ENCODE measurements around the gene ATP5F1D. TPM values are rescaled to one million over a fixed set of nuclear protein-coding genes. Genes with fewer than 3 reads are reported as not detected.

The ATP5F1D gene
- total and polyA plus RNA-seq, 2 donors (not counting 3 experiments of a cell fraction or from before 2014, with no cell fraction given): 167 to 192 TPM

DNA sequence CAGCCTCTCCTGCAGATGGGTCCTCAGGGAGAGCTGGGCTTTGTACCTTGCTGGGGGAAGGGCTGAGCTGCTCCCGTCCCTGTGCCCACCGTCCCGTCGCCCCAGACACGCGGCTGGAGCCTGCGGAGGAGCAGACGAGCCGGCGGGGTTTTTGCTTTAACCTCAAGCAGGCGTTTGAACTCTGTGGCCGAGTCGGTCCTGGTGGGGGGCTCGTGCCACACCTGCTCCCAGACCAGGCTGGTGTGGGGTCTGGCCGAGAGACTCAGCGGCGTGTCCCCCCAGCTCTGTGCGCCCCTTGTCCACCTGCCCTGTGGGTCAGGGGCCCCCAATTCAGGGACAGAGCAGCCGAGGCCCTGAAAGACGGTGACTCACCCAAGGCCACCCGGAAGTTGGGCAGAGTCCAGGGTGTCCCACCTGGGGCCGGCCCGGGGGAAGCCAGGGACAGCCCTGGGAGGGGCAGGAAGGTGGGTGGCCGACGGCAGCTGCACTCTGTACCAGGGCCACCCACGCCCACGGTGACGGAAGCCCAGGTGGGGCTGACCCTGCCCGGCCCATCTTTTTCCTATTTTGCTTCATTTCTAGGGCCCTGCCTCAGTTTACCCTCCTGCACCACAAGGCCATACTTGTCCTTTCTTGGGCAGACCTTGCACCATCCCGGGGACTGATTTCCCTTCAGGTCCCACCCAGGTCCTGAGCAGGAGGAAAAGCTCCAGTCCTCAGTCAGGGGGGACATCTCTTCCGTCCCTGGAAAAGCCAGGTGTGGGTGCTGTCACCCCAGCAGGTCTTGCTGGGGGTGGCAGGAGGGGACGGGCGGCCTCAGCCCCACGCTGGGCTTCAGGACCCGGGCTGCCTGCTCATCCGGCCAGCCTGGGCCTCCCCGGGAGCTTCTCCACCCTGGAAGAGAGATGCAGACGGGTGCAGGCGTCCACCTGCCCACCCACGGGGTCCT, 49.4 kb downstream of the ATP5F1D start:
- POLR2A ChIA-PET: no interaction called here
- TF ChIP-seq FOS (IDR thresholded peaks at IDR 0.05; ENCODE audit: borderline replicate concordance, insufficient read depth, low read length) (no peak), MYC (IDR thresholded peaks at IDR 0.05; ENCODE audit: low read depth, low read length) (no peak), EZH2 (IDR thresholded peaks at IDR 0.05; ENCODE audit: borderline replicate concordance, low read depth, low read length, severe bottlenecking) (no peak), POLR2A (IDR thresholded peaks at IDR 0.05; ENCODE audit: low read depth, low read length) (no peak), GATA2 (IDR thresholded peaks at IDR 0.05; ENCODE audit: insufficient read depth, insufficient read length, low read depth, low read length) (no peak), POLR2AphosphoS5 (IDR thresholded peaks at IDR 0.05; ENCODE audit: insufficient read depth, low read depth, low read length) (no peak)
- TF ChIP-seq, protein P1, sequence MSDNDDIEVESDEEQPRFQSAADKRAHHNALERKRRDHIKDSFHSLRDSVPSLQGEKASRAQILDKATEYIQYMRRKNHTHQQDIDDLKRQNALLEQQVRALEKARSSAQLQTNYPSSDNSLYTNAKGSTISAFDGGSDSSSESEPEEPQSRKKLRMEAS (IDR thresholded peaks at IDR 0.05; ENCODE audit: insufficient read depth, insufficient read length): no peak
- Histone ChIP-seq H3K27me3 (ENCODE audit: control insufficient read depth in 2 of 2, insufficient read depth in 2 of 2, low read length in 2 of 2) (peaks cover 5 to 8% of the 10 kb centered on the region in 2 experiments), H3K4me2 (ENCODE audit: insufficient read depth, low read length) (no peak overlapping the region), H3K36me3 (ENCODE audit: control insufficient read depth in 2 of 2, extremely low read depth in 1 of 2, insufficient read depth in 2 of 2, low read length in 2 of 2) (no peaks in the 10 kb centered on the region), H3K9me1 (replicated peaks; ENCODE audit: control insufficient read depth, extremely low read depth, insufficient read depth, low read length) (no peaks in the 10 kb centered on the region), H3K79me2 (ENCODE audit: control insufficient read depth, insufficient read depth, low read length) (no peaks in the 10 kb centered on the region), H3K9me3 (replicated peaks; ENCODE audit: control insufficient read depth, insufficient read depth, low read length) (no peaks in the 10 kb centered on the region), H3K27ac (ENCODE audit: insufficient read depth, low read depth, low read length) (no peak overlapping the region), H3K4me1 (ENCODE audit: control insufficient read depth, extremely low read depth, insufficient read depth, low read length) (peaks cover 4% of the 10 kb centered on the region), H4K20me1 (replicated peaks; ENCODE audit: control insufficient read depth, extremely low read depth, insufficient read depth, low read length) (no peaks in the 10 kb centered on the region), H2AFZ (ENCODE audit: low read depth, low read length) (no peak overlapping the region), H3K9ac (replicated peaks; ENCODE audit: extremely low read depth, insufficient read depth, low read length) (no peak overlapping the region), H3K4me3 (replicated peaks in 1 of 3; ENCODE audit: insufficient read depth in 1 of 3, low read depth in 1 of 3, low read length in 3 of 3) (no peak overlapping the region)
- FAIRE-seq (no peak), DNase-seq (ENCODE audit: low read depth, low spot score) (no peak)
- CTCF ChIA-PET: interaction anchor here (0.6 to 1.2 kb wide), 4 partner anchors 25 to 392 kb away, joined by 3 to 4 read pairs (median 3); no protein-coding TSS in a partner anchor
- dilution Hi-C loops (cut with MboI; ENCODE audit: extremely low pct_ligation_motif_present, low sequenced_read_pairs) (no loop called here), intact Hi-C loops (cut with micrococcal nuclease) (no loop called here)
- no TSS peak for BruUV-seq (replicated peaks)

Measured in endothelial cell of umbilical vein (primary cell).